Measurements from ENCODE around the gene SBF2.
"Not testable (repeated sequence)": the region's sequence is repeated elsewhere in the genome, so short reads cannot be mapped to it uniquely, and the experiment has no call there.

Gene SBF2

DNA sequence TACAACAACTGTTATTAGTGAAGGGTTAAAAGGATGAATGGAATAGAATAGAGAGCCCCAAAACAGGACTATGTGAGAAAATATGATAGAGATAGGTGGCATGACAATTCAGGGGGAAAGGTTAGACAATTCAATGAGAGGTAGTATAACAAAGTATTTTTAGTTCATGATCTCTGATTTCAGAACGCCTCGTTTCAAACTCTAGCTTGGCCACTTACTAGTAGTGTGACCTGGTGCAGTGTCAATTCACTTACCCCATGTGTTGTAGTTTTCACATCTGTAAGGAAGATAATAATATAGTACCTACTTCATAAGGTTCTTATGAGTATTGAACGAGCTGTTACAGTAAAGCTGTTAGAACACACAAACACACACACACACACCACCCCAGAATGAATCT is 322.1 kb downstream of the SBF2 start:
- in situ Hi-C loops (cut with MboI; ENCODE audit: low sequenced_read_pairs): loop anchor here (25.0 kb wide), 1 partner anchor 210 kb away; no protein-coding TSS in a partner anchor

DNA sequence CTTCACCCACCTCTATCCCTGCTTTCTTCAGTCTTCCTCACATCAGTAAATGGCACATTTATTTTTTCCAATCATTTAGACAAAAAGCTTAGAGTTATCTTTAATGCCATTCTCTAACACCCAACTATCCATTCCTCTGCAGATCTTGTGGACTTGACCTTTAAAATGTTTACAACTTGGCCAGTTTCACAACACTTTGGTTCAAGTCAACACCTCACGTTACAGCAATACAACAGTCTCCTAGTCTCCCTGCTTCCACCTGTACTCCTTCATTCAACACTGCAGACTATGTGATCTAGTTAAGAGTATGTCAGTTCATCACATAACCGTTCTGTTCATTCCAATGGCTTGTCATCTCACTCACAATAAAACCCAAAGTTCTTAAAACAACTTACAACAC is 325.0 kb downstream of the SBF2 start:
- in situ Hi-C loops (cut with MboI; ENCODE audit: low sequenced_read_pairs): loop anchor here (25.0 kb wide), 1 partner anchor 207 kb away; no protein-coding TSS in a partner anchor

DNA sequence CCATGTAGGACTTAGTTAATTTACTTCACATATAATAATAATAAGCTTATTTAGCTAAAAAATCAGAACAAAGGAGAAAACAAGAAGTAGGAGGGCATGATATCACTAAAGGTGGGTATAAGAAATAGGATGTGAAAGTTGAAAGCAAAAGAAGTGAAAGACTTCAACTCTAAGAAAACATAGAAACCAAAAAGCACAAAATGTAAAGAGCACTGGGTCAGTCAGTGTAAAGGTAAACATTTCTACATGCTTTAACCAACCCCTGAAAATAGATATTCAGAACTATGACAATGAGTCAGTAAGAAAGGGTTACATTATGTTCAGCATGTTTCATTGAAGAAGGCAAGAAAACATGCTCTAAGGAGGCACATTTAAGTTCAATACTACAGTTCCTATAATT is 331.3 kb downstream of the SBF2 start:
- in situ Hi-C loops (cut with MboI; ENCODE audit: low sequenced_read_pairs): loop anchor here (25.0 kb wide), 1 partner anchor 200 kb away; no protein-coding TSS in a partner anchor

DNA sequence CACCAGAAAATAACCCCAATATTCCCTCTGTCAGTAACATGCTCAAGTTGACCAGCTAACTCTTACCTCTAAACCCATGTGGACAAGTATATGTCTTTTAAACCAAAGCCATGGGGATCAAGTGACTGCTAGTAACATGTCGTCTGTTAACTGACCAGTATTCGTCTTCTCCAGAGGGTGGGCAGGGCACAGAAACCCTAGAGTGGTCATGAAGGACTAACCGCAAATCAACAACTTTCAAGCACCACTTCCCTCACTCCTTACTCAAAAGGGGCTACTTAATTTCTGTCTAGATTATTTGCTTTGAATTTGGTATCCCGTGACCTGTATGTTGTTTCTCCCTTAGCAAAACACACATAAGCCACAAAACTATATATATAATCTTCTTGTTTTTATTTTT is 336.9 kb downstream of the SBF2 start:
- in situ Hi-C loops (cut with MboI; ENCODE audit: low sequenced_read_pairs): loop anchor here (25.0 kb wide), 1 partner anchor 195 kb away; no protein-coding TSS in a partner anchor

DNA sequence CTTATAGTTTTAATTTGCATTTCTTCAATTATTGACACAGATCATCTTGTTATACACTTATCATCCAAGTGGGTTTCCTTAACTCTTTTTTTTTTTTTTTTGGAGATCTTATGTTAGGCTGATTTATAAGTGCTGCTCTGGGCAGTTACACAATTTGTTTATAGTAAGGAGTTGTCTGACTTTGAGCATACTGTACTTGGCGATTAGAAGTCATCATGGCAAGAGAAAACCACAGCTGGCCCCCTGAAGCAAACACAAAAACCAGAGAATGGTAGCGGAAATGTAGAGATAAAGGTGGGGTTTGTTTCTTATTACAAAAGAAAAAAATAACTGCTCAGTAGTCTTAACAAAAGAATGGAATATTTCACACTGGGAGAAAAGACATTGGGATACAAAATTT is 337.5 kb downstream of the SBF2 start:
- in situ Hi-C loops (cut with MboI; ENCODE audit: low sequenced_read_pairs): loop anchor here (25.0 kb wide), 1 partner anchor 194 kb away; no protein-coding TSS in a partner anchor

DNA sequence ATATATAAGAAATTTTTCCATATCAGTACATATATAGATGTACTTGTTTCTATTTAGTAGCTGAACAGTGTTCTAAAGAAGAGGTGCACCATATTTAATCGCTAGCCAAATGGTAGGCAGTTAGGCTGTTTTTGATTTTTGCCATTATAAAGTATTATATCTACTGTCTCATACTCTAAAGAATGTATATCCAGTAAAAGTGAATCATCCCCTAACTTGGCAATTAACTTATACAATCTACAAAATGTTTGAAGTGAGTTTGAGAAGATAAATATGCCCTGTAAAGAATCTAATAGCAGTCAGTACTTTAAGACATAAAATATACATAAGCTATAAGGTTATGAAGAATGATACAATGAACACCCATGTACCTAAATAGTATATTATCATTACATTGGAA is 338.6 kb downstream of the SBF2 start:
- in situ Hi-C loops (cut with MboI; ENCODE audit: low sequenced_read_pairs): loop anchor here (25.0 kb wide), 1 partner anchor 193 kb away; no protein-coding TSS in a partner anchor

DNA sequence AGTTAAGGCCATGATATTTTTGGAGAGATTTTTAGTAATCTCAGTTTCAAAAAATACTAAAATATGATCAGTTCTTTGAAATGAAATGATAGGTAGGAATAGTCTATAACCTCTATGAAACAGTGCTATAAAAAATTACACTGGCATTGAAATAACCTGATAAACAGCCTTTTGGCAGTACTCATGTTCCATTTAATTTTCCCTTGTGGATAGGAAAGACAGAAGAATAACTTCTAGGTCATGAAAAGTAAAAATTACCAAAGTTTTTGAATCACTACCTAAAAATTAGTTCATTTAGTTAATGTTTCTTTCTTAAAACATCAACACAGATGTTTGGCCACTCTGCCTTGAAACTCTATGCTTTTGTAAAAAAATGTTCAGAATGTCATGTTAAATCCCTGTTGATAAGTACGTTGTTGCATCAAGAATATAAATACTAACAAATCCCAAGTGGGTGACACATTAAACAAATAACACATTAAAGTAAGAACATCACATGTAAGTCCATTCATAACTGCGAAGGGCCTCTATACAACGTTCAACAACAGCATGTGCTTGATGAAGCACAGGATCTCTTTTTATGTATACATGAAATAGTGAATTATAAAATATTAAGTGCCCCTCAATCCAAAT is 339.9 kb downstream of the SBF2 start:
- in situ Hi-C loops (cut with MboI; ENCODE audit: low sequenced_read_pairs): loop anchor here (25.0 kb wide), 1 partner anchor 192 kb away; no protein-coding TSS in a partner anchor

DNA sequence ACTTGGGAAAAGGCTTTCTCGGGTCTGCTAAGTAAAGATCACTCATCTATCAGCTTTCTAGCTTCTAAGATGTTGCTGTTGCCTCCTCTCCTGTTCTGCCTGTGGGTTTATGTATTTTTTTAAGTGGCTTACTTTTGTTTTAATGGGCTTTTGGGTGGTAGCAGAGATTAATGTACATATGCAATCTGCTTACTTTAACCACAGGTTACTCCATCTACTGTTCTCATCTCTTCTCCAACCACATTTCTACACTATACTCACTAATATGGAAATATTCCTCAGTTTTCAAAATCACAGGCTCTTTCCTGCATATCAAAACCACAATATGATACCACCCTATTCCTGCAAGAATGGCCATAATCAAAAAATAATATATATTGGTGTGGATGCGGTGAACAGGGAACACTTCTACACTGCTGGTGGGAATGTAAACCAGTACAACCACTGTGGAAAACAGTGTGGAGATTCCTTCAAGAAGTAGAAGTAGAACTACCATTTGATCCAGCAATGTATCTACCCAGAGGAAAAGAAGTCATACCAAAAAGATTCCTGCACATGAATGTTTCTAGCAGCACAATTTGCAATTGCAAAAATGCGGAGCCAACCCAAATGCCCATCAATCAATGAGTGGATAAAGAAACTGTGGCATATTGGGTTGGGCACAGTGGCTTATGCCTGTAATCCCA is 341.4 kb downstream of the SBF2 start:
- in situ Hi-C loops (cut with MboI; ENCODE audit: low sequenced_read_pairs): loop anchor here (25.0 kb wide), 1 partner anchor 190 kb away; no protein-coding TSS in a partner anchor

DNA sequence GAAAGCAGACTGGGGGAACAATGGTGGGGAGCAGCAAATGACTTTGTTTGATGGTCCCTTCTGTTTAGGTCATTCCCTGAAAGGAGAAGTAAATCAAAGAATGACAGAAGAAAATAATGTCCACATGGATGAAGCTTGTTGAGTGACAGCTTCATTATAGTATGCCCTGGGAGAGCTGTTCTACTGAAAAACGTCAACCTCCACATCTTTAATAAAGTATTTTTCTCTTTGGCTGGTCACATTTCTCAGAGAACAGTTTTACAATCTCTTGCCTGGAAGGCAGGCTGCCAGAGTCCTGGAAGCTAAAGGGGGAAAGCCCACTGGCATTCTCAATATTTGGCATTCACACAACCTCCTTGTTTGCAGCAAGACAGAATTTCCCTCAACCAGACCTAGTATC is 342.2 kb downstream of the SBF2 start:
- in situ Hi-C loops (cut with MboI; ENCODE audit: low sequenced_read_pairs): loop anchor here (25.0 kb wide), 1 partner anchor 190 kb away; no protein-coding TSS in a partner anchor

DNA sequence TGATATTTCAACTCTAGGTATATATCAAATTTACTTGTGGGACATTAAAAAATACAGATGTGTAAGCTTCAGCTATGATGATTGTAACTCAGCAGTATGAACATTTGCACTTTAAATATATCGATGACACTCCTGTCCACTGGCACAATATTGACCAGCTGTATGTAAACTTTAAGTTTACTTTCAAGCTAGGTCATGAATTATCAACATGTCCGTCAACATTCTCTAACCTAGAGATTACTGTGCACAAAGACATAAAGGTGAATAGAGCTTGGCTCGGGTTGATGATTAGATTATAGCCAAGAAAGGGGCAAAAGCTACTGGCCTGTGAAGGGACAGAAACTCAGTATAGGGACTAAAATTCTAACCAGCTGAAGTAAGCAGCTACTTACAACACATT is 343.6 kb downstream of the SBF2 start:
- in situ Hi-C loops (cut with MboI; ENCODE audit: low sequenced_read_pairs): loop anchor here (25.0 kb wide), 1 partner anchor 188 kb away; no protein-coding TSS in a partner anchor

DNA sequence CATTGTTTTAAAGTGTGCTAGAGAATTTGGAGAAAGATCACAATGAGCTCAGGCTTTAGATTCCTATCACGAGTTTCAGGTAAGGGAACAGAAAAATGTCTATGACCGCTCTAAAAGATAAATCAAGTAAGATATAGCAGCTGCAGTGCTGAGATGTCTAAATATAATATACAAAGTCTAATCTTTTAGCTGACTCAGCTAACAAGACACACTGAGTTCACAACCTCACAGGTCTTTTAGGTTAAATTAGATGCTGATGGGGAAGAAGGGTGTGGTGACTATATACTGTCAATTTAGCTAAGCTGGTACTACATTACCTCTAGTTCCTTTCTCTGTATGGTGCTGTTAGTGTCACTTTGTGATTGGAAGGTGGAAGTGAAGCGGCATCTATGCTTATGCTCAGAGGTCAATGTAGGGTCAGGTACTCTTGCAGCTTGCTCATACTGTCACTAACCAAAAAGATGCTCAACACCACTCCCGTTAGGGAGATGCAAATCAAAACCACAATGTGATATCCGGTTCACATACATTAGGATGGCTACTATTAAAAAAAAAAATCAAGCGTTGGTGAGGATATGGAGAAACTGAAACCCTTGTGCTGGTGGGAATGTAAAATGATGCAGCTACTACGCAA is 346.7 kb downstream of the SBF2 start:
- in situ Hi-C loops (cut with MboI; ENCODE audit: low sequenced_read_pairs): no loop called here

DNA sequence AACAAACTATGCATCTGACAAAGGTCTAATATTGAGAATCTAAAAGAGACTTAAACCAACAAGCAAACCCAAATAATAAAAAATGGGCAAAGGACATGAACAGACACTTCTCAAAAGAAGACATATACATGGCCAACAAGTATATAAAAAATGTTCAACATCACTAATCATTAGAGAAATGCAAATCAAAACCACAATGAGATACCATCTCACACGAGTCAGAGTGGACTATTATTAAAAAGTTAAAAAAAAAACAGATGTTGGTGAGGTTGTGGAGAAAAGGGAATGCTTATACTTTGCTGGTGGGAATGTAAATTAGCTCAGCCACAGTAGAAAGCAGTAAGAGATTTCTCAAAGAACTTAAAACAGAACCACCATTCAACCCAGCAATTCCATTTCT is 348.3 kb downstream of the SBF2 start:
- in situ Hi-C loops (cut with MboI; ENCODE audit: low sequenced_read_pairs): not testable (repeated sequence)

DNA sequence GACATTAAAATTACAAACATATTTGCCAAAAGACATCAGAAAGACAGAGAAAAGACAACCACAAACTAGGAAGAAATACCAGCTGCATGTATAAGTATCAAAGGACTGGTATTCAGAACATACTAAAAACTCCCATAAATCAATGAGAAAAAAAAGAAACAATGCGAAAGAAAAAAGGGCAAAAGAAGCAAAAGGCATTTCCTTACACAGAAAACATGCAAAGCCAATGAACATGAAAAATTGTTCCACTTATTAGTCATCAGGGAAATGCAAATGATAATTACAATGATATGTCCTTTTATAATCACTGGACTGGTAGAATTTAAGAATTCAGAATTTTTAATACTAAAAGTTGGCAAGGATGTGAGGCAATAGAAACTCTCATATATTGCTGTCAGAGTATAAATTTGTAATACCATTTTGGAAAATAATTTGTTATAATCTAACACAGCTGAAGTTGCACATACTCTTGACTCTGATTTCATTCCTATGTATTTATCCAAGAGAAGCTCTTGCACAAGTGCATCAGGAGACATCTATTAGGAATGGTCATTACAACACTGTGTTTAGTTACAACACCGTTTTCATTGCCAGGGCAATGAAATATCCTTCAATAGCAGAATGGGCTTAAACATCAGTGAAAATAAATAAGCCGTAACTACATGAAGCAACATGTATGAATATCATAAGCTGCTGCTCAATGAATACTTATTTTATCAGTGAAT is 350.5 kb downstream of the SBF2 start:
- in situ Hi-C loops (cut with MboI; ENCODE audit: low sequenced_read_pairs): no loop called here

DNA sequence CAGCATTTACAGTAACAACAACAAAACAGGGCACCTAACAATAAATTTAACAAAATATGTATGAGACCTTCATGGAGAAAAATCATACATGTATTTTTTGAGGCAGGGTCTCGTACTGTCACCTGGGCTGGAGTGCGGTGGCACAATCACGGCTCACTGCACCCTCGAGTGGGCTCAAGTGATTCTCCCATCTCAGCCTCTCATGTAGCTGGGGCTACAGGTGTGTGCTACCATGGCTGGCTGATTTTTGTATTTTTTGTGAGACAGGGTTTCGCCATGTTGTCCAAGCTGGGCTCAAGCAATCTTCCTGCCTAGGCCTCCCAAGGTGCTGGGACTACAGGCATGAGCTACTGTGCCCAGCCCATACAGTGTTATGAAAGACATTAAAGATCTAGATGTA is 352.0 kb downstream of the SBF2 start:
- in situ Hi-C loops (cut with MboI; ENCODE audit: low sequenced_read_pairs): no loop called here

DNA sequence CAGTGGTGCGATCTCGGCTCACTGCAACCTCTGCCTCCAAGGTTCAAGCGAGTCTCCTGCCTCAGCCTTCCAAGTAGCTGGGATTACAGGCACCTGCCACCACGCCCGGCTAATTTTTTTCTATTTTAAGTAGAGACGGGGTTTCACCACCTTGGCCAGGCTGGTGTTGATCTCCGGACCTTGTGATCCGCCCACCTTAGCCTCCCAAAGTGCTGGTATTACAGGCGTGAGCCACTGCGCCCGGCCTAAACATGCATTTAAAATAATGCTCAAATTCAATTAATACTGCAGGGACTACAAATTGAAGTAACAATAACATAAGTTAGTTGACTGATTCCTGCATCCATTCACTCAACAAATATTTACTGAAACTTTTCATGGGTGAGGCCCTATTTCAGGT is 354.9 kb downstream of the SBF2 start:
- in situ Hi-C loops (cut with MboI; ENCODE audit: low sequenced_read_pairs): not testable (repeated sequence)

DNA sequence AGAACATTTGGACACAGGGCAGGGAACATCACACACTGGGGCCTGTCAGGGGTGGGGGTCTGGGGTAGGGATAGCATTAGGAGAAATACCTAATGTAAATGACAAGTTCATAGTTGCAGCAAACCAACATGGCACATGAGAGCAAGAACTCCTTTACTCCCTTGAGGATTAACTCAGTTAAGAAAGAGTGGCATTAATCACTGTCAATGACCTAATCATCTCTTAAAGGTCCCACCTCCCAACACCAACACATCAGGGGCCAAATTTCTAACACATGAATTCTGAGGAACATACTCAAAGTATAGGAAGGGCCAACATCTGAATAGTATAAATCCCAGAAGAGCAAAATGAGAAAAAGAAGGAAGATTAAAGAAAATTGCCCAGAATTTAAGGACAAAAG is 357.3 kb downstream of the SBF2 start:
- in situ Hi-C loops (cut with MboI; ENCODE audit: low sequenced_read_pairs): no loop called here

DNA sequence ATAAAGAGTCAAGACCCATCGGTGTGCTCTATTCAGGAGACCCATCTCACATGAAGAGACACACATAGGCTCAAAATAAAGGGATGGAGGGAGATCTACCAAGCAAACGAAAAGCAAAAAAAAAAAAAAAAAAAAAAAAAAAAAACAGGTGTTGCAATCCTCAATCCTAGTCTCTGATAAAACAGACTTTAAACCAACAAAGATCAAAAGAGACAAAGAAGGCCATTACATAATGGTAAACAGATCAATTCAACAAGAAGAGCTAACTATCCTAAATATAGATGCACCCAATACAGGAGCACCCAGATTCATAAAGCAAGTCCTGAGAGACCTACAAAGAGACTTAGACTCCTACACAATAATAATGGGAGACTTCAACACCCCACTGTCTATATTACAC is 361.2 kb downstream of the SBF2 start:
- in situ Hi-C loops (cut with MboI; ENCODE audit: low sequenced_read_pairs): not testable (repeated sequence)

DNA sequence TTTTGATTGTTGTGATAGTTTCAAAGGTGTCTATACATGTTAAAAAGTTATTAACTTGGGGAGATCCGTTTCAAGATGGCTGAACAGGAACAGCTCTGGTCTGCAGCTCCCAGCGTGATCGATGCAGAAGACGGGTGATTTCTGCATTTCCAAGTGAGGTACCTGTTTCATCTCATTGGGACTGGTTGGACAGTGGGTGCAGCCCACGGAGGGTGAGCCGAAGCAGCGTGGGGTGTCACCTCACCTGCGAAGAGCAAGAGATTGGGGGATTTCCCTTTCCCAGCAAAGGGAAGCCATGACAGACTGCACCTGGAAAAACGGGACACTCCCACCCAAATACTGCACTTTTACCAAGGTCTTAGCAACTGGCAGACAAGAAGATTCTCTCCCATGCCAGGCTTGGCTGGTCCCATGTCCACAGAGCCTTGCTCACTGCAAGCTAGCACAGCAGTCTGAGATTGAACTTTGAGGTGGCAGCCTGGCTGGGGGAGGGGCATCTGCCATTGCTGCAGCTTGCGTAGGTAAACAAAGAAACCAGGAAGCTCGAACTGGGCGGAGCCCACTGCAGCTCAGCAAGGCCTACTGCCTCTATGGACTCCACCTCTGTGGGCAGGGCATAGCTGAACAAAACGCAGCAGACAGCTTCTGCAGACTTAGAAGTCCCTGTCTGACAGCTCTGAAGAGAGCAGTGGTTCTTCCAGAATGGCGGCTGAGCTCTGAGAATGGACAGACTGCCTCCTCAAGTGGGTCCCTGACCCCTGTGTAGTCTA is 363.3 kb downstream of the SBF2 start:
- in situ Hi-C loops (cut with MboI; ENCODE audit: low sequenced_read_pairs): not testable (repeated sequence)

DNA sequence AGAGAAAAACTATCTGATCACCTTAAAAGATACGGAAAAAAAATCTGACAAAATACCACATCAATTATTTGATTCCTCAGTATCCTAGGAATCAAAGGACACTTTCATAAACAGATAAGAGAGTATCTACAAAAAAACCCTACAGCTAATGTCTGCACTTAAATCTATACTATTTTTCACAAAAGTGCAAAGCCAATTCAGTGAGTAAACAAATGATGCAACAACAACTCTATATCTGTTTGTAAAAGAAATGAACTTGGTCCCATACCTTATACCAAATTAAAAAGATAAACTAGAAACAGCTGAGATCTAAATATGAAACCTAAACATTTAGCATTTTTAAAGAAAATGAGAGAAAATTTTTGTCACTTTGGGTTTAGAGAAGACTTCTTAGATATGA is 366.3 kb downstream of the SBF2 start:
- in situ Hi-C loops (cut with MboI; ENCODE audit: low sequenced_read_pairs): no loop called here

DNA sequence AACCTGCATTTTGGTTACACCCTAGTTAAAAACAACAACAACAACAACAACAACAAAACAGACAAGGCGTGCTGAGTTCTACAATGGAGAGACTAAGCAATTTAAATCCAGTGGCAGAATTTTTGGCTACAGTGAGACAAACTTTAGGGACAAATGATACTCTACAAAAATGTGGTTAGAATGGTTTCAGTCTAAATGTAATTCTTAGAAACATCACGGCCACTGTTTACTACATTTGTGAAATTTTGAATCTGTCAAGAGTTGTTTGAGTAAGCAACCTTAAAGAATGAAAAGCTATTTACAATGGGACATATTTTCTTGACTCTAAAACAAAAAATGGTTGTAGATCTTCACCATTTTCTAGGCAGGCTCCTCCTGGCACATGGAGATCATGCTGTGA is 370.7 kb downstream of the SBF2 start:
- in situ Hi-C loops (cut with MboI; ENCODE audit: low sequenced_read_pairs): no loop called here

Measured in HL-60/S4 (cell line).